GM23338 (cell line): ENCODE data around the gene KCNH6. TPM values are rescaled to one million over a fixed set of nuclear protein-coding genes. Genes with fewer than 3 reads are reported as not detected.

ENCODE experiments used
- ATAC-seq: fragments of 200-7000 bp; cut with Tn5 transposase; 3 replicates; pipeline ENCODE4 v1.9.1; 2020
- DNase-seq: peaks from one replicate; pipeline ENCODE4 v3.0.0-alpha.2; 2015; ENCODE audit warnings: low spot score
- H2AFZ ChIP-seq: fragments of 200-600 bp; sonication (generic); 2 replicates; pipeline ENCODE4 v1.8.0; 2016; ENCODE audit warnings: antibody characterized with exemption, mild to moderate bottlenecking, moderate library complexity
- H3F3A ChIP-seq: fragments of 200-600 bp; sonication (generic); replicated peaks from 2 replicates; pipeline ENCODE4 v1.8.0; 2017; ENCODE audit warnings: antibody characterized with exemption, mixed run types, low read depth
- H3K27ac ChIP-seq: fragments of 200-600 bp; sonication (generic); 2 replicates; pipeline ENCODE4 v1.6.1; 2016; ENCODE audit warnings: low read depth
- H3K27me3 ChIP-seq: fragments of 200-600 bp; sonication (generic); 2 replicates; pipeline ENCODE4 v1.8.0; 2016; ENCODE audit warnings: mild to moderate bottlenecking, mixed run types, moderate library complexity; ENCODE audit not compliant: insufficient read depth
- H3K36me3 ChIP-seq: fragments of 200-600 bp; sonication (generic); 2 replicates; pipeline ENCODE4 v1.8.0; 2016; ENCODE audit warnings: mild to moderate bottlenecking; ENCODE audit not compliant: insufficient read depth
- H3K4me1 ChIP-seq: fragments of 200-600 bp; sonication (generic); 2 replicates; pipeline ENCODE4 v1.8.0; 2016; ENCODE audit warnings: mild to moderate bottlenecking, moderate library complexity; ENCODE audit not compliant: insufficient read depth
- H3K4me2 ChIP-seq: fragments of 200-600 bp; sonication (generic); 2 replicates; pipeline ENCODE4 v1.7.1; 2017; ENCODE audit warnings: mixed run types
- H3K4me3 ChIP-seq: fragments of 200-600 bp; sonication (generic); 2 replicates; pipeline ENCODE4 v1.6.1; 2016; ENCODE audit warnings: mixed run types
- H3K79me2 ChIP-seq: fragments of 200-600 bp; sonication (generic); replicated peaks from 2 replicates; pipeline ENCODE4 v1.8.0; 2017; ENCODE audit warnings: mild to moderate bottlenecking; ENCODE audit not compliant: insufficient read depth
- H3K9me2 ChIP-seq: fragments of 200-600 bp; sonication (generic); 2 replicates; pipeline ENCODE4 v1.8.0; 2017; ENCODE audit not compliant: insufficient read depth
- H4K20me1 ChIP-seq: fragments of 200-600 bp; sonication (generic); replicated peaks from 2 replicates; pipeline ENCODE4 v1.8.0; 2017; ENCODE audit warnings: mild to moderate bottlenecking; ENCODE audit not compliant: insufficient read depth
- H3K27ac Mint-ChIP-seq: 2 replicates; pipeline ENCODE4 v1.8.0; 2020; ENCODE audit warnings: inconsistent platforms, mild to moderate bottlenecking, moderate library complexity, mixed read lengths
- H3K27me3 Mint-ChIP-seq: 3 replicates; pipeline ENCODE4 v1.8.0; 2022; ENCODE audit warnings: low read depth, mild to moderate bottlenecking, moderate library complexity, mixed read lengths, inconsistent platforms; ENCODE audit not compliant: insufficient read depth, poor library complexity
- H3K36me3 Mint-ChIP-seq: 3 replicates; pipeline ENCODE4 v1.8.0; 2021; ENCODE audit warnings: low read depth, mild to moderate bottlenecking, inconsistent platforms, moderate library complexity, mixed read lengths
- H3K4me1 Mint-ChIP-seq: 3 replicates; pipeline ENCODE4 v1.8.0; 2020; ENCODE audit warnings: mild to moderate bottlenecking, inconsistent platforms, mixed read lengths
- H3K4me3 Mint-ChIP-seq: 3 replicates; pipeline ENCODE4 v1.8.0; 2021; ENCODE audit warnings: moderate library complexity, mild to moderate bottlenecking, inconsistent platforms, mixed read lengths
- H3K9me3 Mint-ChIP-seq: 3 replicates; pipeline ENCODE4 v1.8.0; 2020; ENCODE audit warnings: moderate library complexity, mild to moderate bottlenecking, inconsistent platforms, mixed read lengths
- CTCF ChIP-seq, 2 experiments: fragments of 200-600 bp in 1 of 2; sonication (generic) in 1 of 2; conservative IDR thresholded peaks; 2 replicates each; pipeline versions ENCODE4 v1.5.1 to v1.6.1; 2016 to 2017; ENCODE audit warnings: antibody characterized with exemption in 2 of 2, low read depth in 2 of 2, mild to moderate bottlenecking in 2 of 2, moderate library complexity in 1 of 2
- NANOG ChIP-seq: IDR thresholded peaks from 2 replicates; pipeline ENCODE4 v1.6.1; 2016; ENCODE audit warnings: antibody characterized with exemption, borderline replicate concordance
- POLR2AphosphoS5 ChIP-seq: IDR thresholded peaks from 2 replicates; pipeline ENCODE4 v1.6.1; 2016; ENCODE audit warnings: antibody characterized with exemption, low read depth
- REST ChIP-seq: IDR thresholded peaks from one replicate; pipeline ENCODE4 v1.6.1; 2018; ENCODE audit warnings: antibody characterized with exemption; ENCODE audit not compliant: unreplicated experiment
- ZNF331 ChIP-seq: fragments of 250-450 bp; sonication (Bioruptor Pico); IDR thresholded peaks from 2 replicates; pipeline ENCODE4 v1.5.0; 2020; ENCODE audit warnings: low read depth, mild to moderate bottlenecking, moderate library complexity
- polyA plus RNA-seq: library from polyadenylated mRNA; unstranded; fragments of >200 nt; fragmentation: Nextera tagmentation; extraction: Ambion mirVana; gene quantifications from 2 replicates; pipeline ENCODE4 v1.2.1, GENCODE V29; 2016
- total RNA-seq: library from RNA; depleted of rRNA; stranded (reverse); fragments of >200 nt; shearing (Covaris generic); gene quantifications from 2 replicates; pipeline ENCODE4 v1.2.3, GENCODE V29; 2014
- TF ChIP-seq, protein P1 (sequence below): fragments of 250-450 bp; sonication (Bioruptor Pico); IDR thresholded peaks from 2 replicates; pipeline ENCODE4 v1.5.0; 2020; ENCODE audit warnings: mild to moderate bottlenecking, moderate library complexity

KCNH6 gene
- total and polyA plus RNA-seq, 2 experiments from 2014 or later = 1.3 to 2.8 TPM

- Histone ChIP-seq H2AFZ (no peak overlapping the region), H3K9me2 (no peaks in the 10 kb centered on the region), H3K4me3 (no peak overlapping the region), H3K27me3 (no peaks in the 10 kb centered on the region), H3K4me2 (no peak overlapping the region), H3K36me3 (no peaks in the 10 kb centered on the region), H3K4me1 (no peaks in the 10 kb centered on the region), H3F3A (no peaks in the 10 kb centered on the region), H3K79me2 (no peaks in the 10 kb centered on the region), H4K20me1 (no peaks in the 10 kb centered on the region), H3K27ac (no peak overlapping the region)
- TF ChIP-seq ZNF331 (CRISPR knock-in tag) (no peak), NANOG (no peak), CTCF (conservative IDR thresholded peaks at IDR 0.05; ENCODE audit: low read depth in 2 of 2) (no peak), POLR2AphosphoS5 (no peak), REST (no peak)
- TF ChIP-seq, protein P1, sequence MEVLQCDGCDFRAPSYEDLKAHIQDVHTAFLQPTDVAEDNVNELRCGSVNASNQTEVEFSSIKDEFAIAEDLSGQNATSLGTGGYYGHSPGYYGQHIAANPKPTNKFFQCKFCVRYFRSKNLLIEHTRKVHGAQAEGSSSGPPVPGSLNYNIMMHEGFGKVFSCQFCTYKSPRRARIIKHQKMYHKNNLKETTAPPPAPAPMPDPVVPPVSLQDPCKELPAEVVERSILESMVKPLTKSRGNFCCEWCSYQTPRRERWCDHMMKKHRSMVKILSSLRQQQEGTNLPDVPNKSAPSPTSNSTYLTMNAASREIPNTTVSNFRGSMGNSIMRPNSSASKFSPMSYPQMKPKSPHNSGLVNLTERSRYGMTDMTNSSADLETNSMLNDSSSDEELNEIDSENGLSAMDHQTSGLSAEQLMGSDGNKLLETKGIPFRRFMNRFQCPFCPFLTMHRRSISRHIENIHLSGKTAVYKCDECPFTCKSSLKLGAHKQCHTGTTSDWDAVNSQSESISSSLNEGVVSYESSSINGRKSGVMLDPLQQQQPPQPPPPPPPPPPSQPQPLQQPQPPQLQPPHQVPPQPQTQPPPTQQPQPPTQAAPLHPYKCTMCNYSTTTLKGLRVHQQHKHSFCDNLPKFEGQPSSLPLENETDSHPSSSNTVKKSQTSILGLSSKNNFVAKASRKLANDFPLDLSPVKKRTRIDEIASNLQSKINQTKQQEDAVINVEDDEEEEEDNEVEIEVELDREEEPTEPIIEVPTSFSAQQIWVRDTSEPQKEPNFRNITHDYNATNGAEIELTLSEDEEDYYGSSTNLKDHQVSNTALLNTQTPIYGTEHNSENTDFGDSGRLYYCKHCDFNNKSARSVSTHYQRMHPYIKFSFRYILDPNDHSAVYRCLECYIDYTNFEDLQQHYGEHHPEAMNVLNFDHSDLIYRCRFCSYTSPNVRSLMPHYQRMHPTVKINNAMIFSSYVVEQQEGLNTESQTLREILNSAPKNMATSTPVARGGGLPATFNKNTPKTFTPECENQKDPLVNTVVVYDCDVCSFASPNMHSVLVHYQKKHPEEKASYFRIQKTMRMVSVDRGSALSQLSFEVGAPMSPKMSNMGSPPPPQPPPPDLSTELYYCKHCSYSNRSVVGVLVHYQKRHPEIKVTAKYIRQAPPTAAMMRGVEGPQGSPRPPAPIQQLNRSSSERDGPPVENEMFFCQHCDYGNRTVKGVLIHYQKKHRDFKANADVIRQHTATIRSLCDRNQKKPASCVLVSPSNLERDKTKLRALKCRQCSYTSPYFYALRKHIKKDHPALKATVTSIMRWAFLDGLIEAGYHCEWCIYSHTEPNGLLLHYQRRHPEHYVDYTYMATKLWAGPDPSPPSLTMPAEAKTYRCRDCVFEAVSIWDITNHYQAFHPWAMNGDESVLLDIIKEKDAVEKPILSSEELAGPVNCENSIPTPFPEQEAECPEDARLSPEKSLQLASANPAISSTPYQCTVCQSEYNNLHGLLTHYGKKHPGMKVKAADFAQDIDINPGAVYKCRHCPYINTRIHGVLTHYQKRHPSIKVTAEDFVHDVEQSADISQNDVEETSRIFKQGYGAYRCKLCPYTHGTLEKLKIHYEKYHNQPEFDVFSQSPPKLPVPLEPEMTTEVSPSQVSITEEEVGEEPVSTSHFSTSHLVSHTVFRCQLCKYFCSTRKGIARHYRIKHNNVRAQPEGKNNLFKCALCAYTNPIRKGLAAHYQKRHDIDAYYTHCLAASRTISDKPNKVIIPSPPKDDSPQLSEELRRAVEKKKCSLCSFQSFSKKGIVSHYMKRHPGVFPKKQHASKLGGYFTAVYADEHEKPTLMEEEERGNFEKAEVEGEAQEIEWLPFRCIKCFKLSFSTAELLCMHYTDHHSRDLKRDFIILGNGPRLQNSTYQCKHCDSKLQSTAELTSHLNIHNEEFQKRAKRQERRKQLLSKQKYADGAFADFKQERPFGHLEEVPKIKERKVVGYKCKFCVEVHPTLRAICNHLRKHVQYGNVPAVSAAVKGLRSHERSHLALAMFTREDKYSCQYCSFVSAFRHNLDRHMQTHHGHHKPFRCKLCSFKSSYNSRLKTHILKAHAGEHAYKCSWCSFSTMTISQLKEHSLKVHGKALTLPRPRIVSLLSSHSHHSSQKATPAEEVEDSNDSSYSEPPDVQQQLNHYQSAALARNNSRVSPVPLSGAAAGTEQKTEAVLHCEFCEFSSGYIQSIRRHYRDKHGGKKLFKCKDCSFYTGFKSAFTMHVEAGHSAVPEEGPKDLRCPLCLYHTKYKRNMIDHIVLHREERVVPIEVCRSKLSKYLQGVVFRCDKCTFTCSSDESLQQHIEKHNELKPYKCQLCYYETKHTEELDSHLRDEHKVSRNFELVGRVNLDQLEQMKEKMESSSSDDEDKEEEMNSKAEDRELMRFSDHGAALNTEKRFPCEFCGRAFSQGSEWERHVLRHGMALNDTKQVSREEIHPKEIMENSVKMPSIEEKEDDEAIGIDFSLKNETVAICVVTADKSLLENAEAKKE (CRISPR knock-in tag) = no peak
- Mint-ChIP-seq H3K36me3 (no peaks in the 10 kb centered on the region), H3K4me1 (peaks cover 10% of the 10 kb centered on the region), H3K27ac (no peak overlapping the region), H3K4me3 (no peak overlapping the region), H3K9me3 (peaks cover 5% of the 10 kb centered on the region; the same call in 2 of the 3 replicates), H3K27me3 (peaks cover 4% of the 10 kb centered on the region)
- ATAC-seq = no peak
- no peak for DNase-seq
Measured at GRCh38 chr17:63500543-63501390, 22.4 kb upstream of the KCNH6 start.
